OCI-LY7 (cell line): Measurements from ENCODE around the gene ETFB.

ENCODE experiments used
- EZH2phosphoT487 ChIP-seq: fragments of 200-600 bp; sonication (generic); IDR thresholded peaks from 2 replicates; pipeline ENCODE4 v1.6.1; 2018; ENCODE audit warnings: low read depth, borderline replicate concordance, mild to moderate bottlenecking, mixed run types, antibody characterized with exemption, low read length, moderate library complexity, mixed read lengths
- TF ChIP-seq, protein P1 (sequence below): fragments of 200-600 bp; sonication (generic); conservative IDR thresholded peaks from 2 replicates; pipeline ENCODE4 v1.5.1; 2014; ENCODE audit warnings: mild to moderate bottlenecking, antibody characterized with exemption, low read length, moderate library complexity, mixed read lengths

- TF ChIP-seq, protein P1, sequence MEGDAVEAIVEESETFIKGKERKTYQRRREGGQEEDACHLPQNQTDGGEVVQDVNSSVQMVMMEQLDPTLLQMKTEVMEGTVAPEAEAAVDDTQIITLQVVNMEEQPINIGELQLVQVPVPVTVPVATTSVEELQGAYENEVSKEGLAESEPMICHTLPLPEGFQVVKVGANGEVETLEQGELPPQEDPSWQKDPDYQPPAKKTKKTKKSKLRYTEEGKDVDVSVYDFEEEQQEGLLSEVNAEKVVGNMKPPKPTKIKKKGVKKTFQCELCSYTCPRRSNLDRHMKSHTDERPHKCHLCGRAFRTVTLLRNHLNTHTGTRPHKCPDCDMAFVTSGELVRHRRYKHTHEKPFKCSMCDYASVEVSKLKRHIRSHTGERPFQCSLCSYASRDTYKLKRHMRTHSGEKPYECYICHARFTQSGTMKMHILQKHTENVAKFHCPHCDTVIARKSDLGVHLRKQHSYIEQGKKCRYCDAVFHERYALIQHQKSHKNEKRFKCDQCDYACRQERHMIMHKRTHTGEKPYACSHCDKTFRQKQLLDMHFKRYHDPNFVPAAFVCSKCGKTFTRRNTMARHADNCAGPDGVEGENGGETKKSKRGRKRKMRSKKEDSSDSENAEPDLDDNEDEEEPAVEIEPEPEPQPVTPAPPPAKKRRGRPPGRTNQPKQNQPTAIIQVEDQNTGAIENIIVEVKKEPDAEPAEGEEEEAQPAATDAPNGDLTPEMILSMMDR: no peak
- TF ChIP-seq EZH2phosphoT487: no peak
Measured at GRCh38 chr19:51375504-51376221, 9.5 kb upstream of the ETFB start.
